ENCODE data around the gene MTREX.

The MTREX gene

GRCh38 chr5:55437452-55437851 is 129.7 kb downstream of the MTREX start:
- DNase-seq: no peak

- no peak for DNase-seq
Observed at GRCh38 chr5:55437859-55438206, 130.0 kb downstream of the MTREX start.

- DNase-seq: no peak
Observed at GRCh38 chr5:55438998-55439397, 131.2 kb downstream of the MTREX start.

- DNase-seq: no peak
Observed at GRCh38 chr5:55440188-55440646, 132.4 kb downstream of the MTREX start.

GRCh38 chr5:55441107-55441771 is 133.4 kb downstream of the MTREX start:
- DNase-seq: no peak

- no peak for DNase-seq
Observed at GRCh38 chr5:55441954-55442353, 134.2 kb downstream of the MTREX start.

- no peak for DNase-seq
Observed at GRCh38 chr5:55445791-55446190, 138.0 kb downstream of the MTREX start.

- DNase-seq: no peak
Observed at GRCh38 chr5:55446640-55447351, 139.0 kb downstream of the MTREX start.

GRCh38 chr5:55450050-55450765 is 142.4 kb downstream of the MTREX start:
- no peak for DNase-seq

GRCh38 chr5:55451976-55452375 is 144.2 kb downstream of the MTREX start:
- DNase-seq: no peak

GRCh38 chr5:55453211-55453610 is 145.4 kb downstream of the MTREX start:
- DNase-seq: no peak

- no peak for DNase-seq
Observed at GRCh38 chr5:55454282-55454681, 146.5 kb downstream of the MTREX start.

GRCh38 chr5:55456216-55456895 is 148.6 kb downstream of the MTREX start:
- DNase-seq: peak; percentile 26

GRCh38 chr5:55459572-55459971 is 151.8 kb downstream of the MTREX start:
- no peak for DNase-seq

- DNase-seq: no peak
Observed at GRCh38 chr5:55463613-55464012, 155.8 kb downstream of the MTREX start.

GRCh38 chr5:55467862-55468551 is 160.2 kb downstream of the MTREX start:
- no peak for DNase-seq

- no peak for DNase-seq
Observed at GRCh38 chr5:55469839-55470238, 162.1 kb downstream of the MTREX start.

- no peak for DNase-seq
Observed at GRCh38 chr5:55470282-55470681, 162.5 kb downstream of the MTREX start.

- no peak for DNase-seq
Observed at GRCh38 chr5:55471468-55471867, 163.7 kb downstream of the MTREX start.

- DNase-seq: no peak
Observed at GRCh38 chr5:55472642-55473041, 164.9 kb downstream of the MTREX start.

Data from NCI-H226 (cell line).